ENCODE results near the gene HRK. TPM values are rescaled to one million over a fixed set of nuclear protein-coding genes. Genes with fewer than 3 reads are reported as not detected.

HRK gene
- total and polyA plus RNA-seq, 9 of the 15 experiments (the other 6 are each of a cell fraction or from before 2014, with no cell fraction given), result 0.01 to 0.05 (median 0.04) TPM; not detected in 6

GRCh38 chr12:116887897-116888296 is 6.7 kb upstream of the HRK start (continued):
- no peak for TF ChIP-seq KDM5B (IDR thresholded peaks at IDR 0.05; ENCODE audit: insufficient replicate concordance, low read depth, low read length)
- TF ChIP-seq MBD2 (IDR thresholded peaks at IDR 0.05; ENCODE audit: borderline replicate concordance, low read depth), result no peak
- TF ChIP-seq MEF2D (tag; conservative IDR thresholded peaks at IDR 0.05; ENCODE audit: low read depth), result no peak
- TF ChIP-seq ZNF57 (CRISPR knock-in tag; IDR thresholded peaks at IDR 0.05), result no peak
- TF ChIP-seq HDAC3 (IDR thresholded peaks at IDR 0.05; ENCODE audit: borderline replicate concordance, partially characterized antibody), result no peak
- no peak for TF ChIP-seq THRB (CRISPR knock-in tag; conservative IDR thresholded peaks at IDR 0.05)
- no peak for TF ChIP-seq ZBTB5 (IDR thresholded peaks at IDR 0.05)
- TF ChIP-seq SAFB2 (IDR thresholded peaks at IDR 0.05; ENCODE audit: borderline replicate concordance, low read depth, low read length, severe bottlenecking), result no peak
- no peak for TF ChIP-seq RFX1 (IDR thresholded peaks at IDR 0.05)
